HG02610 (cell line): ENCODE data around the gene SOSTDC1.
"Not testable (repeated sequence)": the region's sequence is repeated elsewhere in the genome, so short reads cannot be mapped to it uniquely, and the experiment has no call there.

Experiments
- ATAC-seq: cut with Tn5 transposase; IDR thresholded peaks from one replicate; pipeline ENCODE4 v1.9.1; 2021; ENCODE audit warnings: mild to moderate bottlenecking, moderate library complexity; ENCODE audit not compliant: unreplicated experiment

The SOSTDC1 gene

GRCh38 chr7:16463520-16463919, 2.0 kb downstream of the SOSTDC1 start:
- ATAC-seq: no peak

GRCh38 chr7:16462431-16462889, 3.1 kb downstream of the SOSTDC1 start:
- no peak for ATAC-seq

DNA sequence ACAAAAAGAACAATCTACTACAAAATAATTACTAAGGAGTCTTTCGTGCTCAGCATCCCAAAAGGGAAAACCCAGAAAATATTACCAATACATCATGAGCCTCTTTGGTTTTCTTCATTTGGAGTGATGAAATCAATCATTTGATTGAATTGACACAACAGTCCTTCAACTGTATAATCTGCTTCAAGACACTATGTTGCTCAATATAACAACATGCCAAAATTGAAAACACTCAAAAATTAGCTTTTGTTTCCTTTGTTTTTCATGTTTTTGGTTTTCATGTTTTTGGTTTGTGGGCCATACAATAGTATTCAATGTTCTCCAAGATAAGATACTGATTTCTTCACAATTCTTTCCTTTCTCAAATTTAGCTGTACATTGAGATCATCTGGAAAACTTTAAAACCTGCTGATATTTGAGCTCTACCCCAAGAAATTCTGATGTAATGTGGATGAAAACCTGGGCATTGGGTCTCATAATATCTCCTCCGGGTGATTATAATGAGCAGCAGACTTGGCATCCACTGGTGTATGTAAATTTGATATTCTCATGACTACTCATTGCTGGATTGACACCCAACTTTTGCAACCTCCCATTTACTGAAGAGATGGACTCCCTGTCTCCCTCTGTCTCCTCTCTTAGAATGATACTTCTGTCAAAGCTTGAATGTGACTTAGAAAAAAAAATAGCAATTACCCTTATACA, 4.6 kb downstream of the SOSTDC1 start:
- no peak for ATAC-seq

DNA sequence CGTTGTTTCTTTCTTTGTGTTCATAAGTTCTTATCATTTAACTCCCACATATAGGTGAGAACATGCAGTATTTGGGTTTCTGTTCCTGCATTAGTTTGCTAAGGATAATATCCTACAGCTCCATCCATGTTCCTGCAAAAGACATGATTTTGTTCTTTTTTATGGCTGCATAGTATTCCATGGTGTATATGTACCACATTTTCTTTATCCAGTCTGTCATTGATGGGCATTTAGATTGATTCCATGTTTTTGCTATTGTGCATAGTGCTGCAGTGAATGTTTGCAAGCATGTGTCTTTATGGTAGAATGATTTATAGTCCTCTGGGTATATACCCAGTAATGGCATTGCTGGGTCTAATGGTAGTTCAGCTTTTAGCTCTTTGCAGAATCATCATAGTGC, 9.2 kb downstream of the SOSTDC1 start:
- not testable (repeated sequence) for ATAC-seq

DNA sequence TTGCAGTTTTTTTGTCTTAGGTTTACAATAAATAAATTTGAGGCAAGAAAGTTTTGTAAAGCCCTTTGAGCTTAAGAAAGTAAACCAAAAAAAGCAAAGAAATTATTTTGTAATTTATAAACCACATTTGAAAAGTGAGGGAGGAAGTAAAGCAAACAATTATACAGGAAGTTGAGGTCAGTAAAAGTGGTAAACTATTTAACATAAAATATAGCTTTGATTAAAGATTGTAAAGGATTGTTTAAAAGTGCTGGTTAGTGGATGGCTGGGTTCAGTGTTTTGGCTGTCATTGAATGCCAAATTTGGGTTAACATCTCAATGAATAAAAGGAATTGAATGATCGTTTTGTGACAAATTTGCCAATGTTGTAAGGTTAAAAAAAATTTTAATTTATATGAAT, 9.9 kb downstream of the SOSTDC1 start:
- ATAC-seq: no peak

DNA sequence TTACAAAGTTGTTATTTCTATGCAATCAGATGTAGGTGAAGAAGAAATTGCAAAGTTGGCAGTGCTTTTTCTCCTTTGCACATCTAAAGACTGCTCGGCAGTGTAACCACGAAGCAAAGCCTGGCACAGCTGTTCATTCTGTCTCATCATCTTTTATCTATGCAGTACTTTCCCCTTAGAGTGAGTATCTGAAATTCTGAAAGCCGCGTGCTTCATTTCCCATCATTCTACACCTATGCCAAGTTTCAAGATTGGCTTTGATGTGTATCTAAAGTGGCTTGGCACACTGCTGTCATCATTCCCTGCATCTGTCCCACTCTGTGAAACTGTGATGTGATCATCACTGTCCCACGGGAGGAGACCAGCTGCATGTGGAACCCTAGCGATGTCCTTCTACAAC, 15.2 kb downstream of the SOSTDC1 start:
- no peak for ATAC-seq

- no peak for ATAC-seq
Measured at GRCh38 chr7:16447876-16448275, 17.7 kb downstream of the SOSTDC1 start.

DNA sequence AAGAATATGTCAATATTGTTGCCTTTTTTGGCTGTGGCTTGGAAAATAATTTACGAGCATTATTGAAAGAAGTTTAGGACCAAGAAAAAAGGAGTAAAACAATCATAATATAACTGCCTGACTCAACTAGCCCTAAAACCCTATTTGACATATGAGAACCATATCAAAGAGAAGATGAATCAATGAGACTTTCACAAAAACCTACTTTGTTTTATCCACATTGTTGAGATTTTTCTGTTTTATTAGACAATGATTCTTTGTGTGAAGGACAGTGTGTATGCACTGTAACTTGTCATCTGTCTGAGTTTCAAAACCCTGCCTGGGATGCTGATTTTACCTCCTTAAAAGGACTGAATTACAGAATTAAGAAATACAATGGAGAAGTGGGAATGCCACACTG, 19.0 kb downstream of the SOSTDC1 start:
- no peak for ATAC-seq

DNA sequence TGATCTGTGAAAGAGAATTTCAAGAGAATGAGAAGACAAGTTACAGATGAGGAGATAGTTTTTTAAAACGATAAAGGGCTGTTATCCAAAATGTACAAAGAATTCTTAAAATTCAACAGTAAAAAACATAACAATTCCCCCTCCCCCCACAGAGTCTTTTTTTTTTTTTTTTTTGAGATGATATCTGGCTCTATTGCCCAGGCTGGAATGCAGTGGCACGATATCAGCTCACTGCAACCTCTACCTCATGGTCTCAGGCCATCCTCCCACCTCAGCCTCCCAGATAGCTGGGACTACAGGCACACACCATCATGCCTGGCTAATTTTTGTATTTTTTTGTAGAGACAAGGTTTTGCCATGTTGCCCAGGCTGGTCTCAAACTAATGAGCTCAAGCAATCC, 21.7 kb downstream of the SOSTDC1 start:
- ATAC-seq: not testable (repeated sequence)

GRCh38 chr7:16438988-16439387, 26.6 kb downstream of the SOSTDC1 start:
- ATAC-seq: no peak

DNA sequence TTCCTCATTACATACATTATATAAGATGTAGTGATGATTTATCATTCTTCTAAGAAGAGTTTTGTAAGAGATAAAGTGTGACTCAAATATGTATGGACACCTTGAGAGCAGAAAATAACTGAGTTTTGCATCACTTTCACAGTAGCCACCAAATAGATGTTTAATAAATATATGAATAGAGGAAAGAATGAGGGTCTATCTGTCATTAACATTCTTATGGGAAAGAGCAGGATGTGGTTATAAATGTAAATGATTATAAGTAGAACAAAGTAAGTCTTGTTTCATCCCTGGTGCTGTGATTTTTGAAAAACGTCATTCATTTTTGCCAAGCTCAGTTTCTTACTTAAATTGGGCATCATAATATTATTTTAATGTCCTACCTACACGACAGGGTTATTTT, 29.2 kb downstream of the SOSTDC1 start:
- no peak for ATAC-seq

DNA sequence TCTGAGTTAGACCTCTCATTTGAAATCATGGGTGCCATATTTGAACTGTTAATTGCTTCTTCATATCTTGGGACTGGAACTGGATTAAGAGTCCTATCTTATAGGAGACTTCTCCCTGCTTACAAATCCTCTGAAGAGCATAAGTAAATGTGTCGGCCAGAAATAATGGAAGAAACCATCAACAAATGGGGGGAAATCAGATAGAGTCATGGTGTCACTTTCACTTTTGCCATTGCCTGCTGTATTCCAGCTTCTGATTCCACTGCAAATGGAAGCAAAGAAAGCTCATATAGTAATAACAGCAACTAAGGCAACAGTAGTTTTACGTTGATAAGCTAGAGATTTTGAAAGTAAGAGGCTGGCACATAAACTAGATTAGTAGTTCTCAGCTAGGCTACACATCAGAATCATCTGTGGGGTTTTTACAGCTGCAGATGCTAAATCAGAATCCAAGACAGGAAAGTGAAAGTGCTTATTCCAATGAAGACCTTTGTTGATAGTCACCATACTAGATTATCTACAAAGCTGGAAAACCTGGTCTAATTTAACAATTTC, 31.9 kb downstream of the SOSTDC1 start:
- no peak for ATAC-seq

DNA sequence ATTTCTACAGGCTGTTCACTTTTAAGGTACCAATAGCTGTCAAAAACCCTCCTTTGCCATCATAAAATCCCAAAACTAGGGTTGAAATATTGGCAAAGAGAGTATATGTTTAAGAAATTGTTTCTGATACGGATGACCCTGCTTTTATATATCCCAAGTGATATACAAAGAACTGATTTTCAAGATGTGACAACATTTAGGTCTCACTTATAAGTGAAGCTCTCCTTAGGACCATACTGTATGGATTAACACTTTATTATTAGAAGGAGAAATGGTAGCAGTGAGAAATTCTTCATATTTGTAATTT, 33.2 kb downstream of the SOSTDC1 start:
- ATAC-seq: no peak

DNA sequence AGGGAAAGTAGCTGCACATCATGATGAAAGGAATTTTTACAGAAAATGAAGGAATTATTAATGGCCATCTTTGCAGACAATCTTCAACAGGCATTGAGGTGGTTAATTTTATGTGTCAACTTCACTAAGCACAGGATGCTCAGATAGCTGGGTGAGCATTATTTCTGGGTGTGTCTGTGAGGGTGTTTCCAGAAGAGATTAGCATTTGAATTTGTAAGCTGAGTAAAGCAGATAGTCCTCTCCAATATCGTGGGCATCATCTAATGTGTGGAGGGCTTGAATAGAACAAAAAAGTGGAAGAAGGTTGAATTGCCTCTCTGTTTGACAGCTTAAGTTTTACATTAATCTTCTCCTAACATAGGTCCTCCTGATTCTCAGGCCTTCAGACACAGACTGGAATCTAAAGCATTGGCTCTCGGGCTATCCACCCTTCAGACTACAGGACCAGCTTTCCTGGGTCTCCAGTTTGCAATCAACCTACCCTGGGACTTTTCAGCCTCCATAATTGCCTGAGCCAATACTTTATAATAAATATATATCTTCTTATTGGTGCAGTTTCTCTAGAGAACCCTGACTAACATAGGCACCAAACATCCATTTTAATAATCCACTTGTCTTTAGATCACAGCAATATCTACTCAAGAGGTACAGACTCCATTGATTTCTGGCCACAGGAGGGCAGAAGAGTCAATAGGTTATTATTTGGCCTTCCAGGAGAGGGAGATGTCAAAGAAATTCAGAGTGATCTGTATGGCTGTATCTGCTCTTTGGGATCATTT, 33.7 kb downstream of the SOSTDC1 start:
- peak; percentile 48 for ATAC-seq

DNA sequence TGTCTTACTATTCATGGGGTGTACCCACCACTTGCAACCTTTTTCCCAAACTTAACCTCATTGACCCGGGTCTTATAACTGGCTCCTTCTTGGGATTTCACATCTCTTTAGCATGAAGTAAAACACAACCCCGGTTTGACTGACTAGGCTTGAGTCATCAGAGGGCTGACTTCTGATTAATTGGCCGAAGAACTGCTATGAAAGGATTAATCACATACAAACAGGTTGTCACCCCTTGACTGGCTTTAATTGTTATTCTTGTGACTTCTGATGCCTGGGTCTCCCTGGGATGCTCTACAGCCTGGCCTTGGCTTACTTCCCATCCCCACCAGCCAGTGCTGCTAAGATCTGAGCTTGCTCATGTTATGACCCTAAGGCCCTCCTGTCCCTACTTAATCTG, 35.4 kb downstream of the SOSTDC1 start:
- ATAC-seq: no peak

DNA sequence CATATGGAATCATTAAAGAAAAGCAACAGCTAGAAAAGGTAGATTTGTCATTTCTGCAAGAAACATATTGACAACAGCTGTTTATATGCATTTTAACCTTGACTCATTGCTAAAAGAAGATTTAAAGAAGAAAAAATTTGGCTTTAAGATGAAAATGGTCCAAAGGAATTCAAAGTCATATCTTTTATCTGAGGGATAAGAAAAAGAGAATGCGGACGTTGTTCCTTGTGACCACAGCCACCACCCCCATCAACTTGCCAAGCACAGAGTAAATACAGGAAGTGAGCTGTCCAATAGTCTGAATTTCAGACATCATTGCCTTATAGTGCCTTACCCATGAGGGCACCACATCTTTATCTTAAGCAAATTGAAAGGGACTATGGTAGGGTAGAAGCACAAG, 36.9 kb downstream of the SOSTDC1 start:
- ATAC-seq: no peak

DNA sequence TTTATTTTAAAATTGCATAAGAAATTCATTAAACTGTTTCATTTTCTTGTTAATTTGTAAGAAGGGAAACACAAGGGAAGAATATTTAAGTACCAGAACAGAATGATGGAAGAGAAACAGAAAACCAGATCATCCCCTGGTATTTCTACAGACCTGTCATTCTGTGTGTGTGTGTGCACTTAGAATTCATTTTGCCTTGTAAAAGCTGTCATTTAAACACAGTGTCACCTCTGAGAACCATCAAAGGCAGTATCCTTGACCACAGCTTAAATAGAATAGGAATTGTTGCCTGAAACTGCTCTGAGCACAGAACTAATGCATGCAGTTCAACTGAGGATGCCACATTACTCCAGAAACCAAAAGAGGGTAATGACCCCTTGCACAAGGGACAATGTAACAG, 37.4 kb downstream of the SOSTDC1 start:
- no peak for ATAC-seq

DNA sequence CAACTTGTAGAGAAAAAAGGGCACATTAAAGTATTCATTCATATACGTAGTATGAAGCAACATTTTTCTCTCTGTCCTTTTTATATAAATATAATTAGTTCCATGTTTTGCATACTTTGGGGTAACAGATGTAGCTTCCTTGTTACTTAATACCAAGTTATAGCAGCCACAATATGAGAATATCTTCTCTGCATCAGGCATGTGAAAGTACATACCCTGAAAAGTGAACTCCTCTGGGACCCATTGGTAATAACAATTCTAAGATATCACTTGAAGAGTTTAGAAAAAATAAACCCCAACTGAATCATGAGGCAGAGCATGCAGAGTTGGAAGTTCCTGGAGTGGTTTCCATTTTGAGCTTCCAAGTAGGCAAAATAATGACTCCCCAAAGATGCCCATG, 41.8 kb downstream of the SOSTDC1 start:
- ATAC-seq: no peak

DNA sequence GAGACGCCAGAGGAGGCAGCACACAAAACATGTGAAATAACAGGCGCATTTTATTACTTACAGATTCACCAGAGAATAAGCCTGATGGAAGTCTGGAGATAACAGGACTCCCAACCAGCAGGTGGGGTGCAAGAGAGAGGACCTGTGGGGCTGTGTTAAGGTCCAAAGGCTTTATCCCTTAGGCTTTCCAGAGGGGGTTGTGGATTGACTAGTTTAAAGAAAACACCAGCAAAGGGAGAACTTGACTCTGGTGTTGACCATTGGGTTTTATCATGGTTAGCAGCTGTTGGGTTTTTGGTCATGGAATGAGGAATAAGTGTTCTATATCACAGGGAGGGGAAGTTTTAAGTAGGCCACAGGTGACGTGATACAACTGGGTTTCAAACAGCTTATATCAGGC, 42.6 kb downstream of the SOSTDC1 start:
- ATAC-seq: no peak

- no peak for ATAC-seq
Measured at GRCh38 chr7:16422103-16422435, 43.5 kb downstream of the SOSTDC1 start.

GRCh38 chr7:16421333-16422102, 44.0 kb downstream of the SOSTDC1 start, which contains the start of gene CRPPA:
Gene CRPPA (minus strand): TSS chr7:16421538. CDS start chr7:16421322, 216 bp downstream.
- peak; percentile 29 for ATAC-seq
